Epithelial cell of proximal tubule (primary cell): ENCODE measurements around the gene NUDT2. TPM values are rescaled to one million over a fixed set of nuclear protein-coding genes. Genes with fewer than 3 reads are reported as not detected.
A peak's percentile ranks its signal among the peaks of the same experiment; 100 is the strongest.
"Not testable (repeated sequence)": the region's sequence is repeated elsewhere in the genome, so short reads cannot be mapped to it uniquely, and the experiment has no call there.

ENCODE experiments used
- DNase-seq: peaks from one replicate; pipeline ENCODE4 v3.0.0-alpha.2; 2011; ENCODE audit warnings: low read depth
- H3K4me3 ChIP-seq: 2 replicates; pipeline ENCODE4 v1.5.1; 2011; ENCODE audit warnings: low read depth, mild to moderate bottlenecking, low read length
- total RNA-seq: library from RNA; depleted of rRNA; stranded (reverse); fragments of >200 nt; gene quantifications from 2 replicates; pipeline ENCODE4 v1.2.3, GENCODE V29; 2015
- TF ChIP-seq, protein P1 (sequence below): conservative IDR thresholded peaks from 2 replicates; pipeline ENCODE4 v1.5.1; 2012; ENCODE audit warnings: low read depth, mild to moderate bottlenecking, low read length

NUDT2 gene
- total RNA-seq, result 16.3 and 31.1 TPM in 2 replicates

DNA sequence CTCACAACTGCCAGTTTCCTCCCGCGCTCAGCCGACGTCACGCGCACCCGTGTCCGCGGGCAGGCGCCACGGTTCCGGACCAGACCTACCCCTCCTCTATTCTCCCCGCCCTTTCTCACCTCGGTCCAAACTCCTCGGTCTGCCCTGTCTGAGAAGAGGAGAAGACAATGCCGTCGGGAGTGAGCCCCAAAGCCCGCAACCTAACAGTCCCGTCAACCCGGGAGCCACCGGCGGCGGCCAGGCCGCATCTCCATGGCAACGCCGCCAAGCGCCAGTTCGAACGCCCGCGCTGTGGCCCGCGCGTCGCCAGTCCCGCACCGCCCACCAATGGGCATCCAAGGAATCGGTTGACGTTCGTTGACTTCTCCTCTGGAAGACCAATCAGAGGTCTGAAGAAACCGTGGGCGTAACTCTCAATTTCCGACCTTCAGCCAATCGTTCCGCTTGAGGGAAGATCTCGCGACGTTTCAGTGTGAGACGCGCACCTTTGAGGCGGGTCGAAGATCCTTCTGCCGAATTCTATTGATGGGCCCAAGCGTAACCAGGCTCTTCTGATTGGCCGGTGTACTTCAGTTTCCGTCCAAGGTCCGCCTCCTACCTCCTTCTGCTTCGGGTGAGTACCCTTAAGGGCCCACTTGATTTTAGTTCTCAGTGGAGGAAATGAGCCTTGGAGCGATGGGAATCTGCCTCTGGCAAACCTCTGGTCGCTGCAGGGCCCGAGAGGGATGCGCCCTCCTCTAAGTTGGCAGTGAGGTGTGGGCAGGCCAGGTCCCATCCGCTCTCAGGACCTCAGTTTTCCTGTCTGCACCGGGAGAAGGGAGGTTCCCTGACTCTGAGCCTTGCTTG, at the start of gene NUDT2, which contains the start of gene KIF24:
Gene NUDT2, plus strand, starts transcription at position 583 of the 846 bp plus-strand sequence. CDS start 9,471 bp downstream, outside the sequence.
Gene KIF24, minus strand, starts transcription at position 282 of the 846 bp plus-strand sequence. CDS start 17,922 bp downstream, outside the sequence.
- TF ChIP-seq, protein P1, sequence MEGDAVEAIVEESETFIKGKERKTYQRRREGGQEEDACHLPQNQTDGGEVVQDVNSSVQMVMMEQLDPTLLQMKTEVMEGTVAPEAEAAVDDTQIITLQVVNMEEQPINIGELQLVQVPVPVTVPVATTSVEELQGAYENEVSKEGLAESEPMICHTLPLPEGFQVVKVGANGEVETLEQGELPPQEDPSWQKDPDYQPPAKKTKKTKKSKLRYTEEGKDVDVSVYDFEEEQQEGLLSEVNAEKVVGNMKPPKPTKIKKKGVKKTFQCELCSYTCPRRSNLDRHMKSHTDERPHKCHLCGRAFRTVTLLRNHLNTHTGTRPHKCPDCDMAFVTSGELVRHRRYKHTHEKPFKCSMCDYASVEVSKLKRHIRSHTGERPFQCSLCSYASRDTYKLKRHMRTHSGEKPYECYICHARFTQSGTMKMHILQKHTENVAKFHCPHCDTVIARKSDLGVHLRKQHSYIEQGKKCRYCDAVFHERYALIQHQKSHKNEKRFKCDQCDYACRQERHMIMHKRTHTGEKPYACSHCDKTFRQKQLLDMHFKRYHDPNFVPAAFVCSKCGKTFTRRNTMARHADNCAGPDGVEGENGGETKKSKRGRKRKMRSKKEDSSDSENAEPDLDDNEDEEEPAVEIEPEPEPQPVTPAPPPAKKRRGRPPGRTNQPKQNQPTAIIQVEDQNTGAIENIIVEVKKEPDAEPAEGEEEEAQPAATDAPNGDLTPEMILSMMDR, result no peak

DNA sequence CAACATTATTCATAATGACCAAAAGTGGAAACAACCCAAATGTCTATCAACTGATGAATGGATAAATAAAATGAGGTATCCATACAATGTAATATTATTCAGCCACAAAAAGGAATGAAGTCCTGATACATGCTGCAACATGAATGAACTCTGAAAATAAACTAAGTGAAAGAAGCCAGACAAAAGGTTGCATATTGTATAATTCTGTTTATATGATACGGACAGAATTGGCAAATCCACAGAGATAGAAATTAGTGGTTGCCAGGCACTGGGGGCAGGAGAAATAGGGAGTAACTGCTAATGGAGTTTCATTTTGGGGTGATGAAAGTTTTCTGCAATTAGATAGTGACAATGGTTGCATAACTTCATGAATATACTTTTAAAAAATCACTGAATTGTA, 47.3 kb upstream of the NUDT2 start:
- DNase-seq, result no peak
- H3K4me3 ChIP-seq, result no peak overlapping the region
- TF ChIP-seq, protein P1, result no peak

More for the DNA sequence above, at the start of gene NUDT2, which contains the start of gene KIF24:
- H3K4me3 ChIP-seq, result peak within 1 kb of the TSS; percentile 86
- peak; percentile 99 for DNase-seq

DNA sequence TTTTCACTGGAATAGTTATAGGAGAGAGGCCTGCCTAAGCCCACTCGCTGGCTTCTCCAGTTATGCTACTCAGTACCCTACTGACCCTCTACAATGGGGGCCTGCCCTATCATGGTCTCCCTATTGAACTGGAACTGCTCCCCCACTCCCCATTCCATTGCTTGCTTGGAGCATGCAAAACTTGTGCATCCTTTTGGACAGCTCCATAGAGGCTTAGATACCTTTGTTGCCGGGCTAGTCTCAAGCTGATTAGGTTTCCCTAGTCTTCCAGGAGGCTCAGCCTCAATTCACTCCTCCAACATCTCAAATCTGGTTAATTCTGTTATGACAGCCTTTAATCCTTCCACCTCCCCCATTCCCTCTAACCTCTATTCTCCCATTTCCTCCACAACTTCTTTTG, 40.2 kb upstream of the NUDT2 start:
- TF ChIP-seq, protein P1, result no peak
- no peak for DNase-seq
- no peak overlapping the region for H3K4me3 ChIP-seq

DNA sequence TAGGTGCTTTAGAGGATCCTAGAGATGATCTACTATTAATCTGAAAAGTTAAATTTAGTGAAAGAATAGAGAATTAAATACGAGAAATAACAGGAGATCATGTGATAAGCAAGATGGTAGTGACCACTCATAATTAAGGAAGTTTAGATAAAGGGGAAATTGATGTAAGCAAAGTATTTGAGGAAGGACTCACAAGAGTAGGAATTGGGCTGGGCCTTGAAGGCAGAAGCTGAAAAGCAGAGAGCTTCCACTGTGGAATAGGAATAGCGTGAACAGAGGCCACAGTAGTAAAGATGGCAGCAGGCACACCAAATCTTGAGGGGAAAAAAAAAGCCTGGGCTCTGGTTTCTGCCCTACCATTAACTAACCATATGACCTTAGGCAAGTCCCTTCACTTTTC, 38.3 kb upstream of the NUDT2 start:
- DNase-seq, result no peak
- no peak overlapping the region for H3K4me3 ChIP-seq
- TF ChIP-seq, protein P1, result no peak

DNA sequence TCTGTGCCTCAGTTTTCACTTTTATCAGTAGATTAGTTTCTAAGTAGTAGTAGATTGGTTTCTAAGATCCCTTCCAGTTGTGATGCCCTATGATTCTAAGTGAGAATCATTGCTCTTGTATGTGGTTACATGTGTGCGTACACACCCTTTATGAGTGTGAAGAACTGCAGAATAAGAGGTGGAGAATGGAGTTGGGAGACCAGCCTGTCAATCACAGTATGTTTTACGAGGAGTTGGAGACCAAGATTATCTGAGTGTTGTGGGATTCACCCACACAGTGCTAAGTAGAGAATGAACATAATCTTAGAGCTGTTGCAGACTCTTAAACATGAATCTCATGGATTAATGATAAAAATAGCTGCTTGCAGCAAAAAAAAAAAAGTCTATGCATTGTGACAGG, 37.9 kb upstream of the NUDT2 start:
- H3K4me3 ChIP-seq, result no peak overlapping the region
- DNase-seq, result no peak
- TF ChIP-seq, protein P1, result no peak

DNA sequence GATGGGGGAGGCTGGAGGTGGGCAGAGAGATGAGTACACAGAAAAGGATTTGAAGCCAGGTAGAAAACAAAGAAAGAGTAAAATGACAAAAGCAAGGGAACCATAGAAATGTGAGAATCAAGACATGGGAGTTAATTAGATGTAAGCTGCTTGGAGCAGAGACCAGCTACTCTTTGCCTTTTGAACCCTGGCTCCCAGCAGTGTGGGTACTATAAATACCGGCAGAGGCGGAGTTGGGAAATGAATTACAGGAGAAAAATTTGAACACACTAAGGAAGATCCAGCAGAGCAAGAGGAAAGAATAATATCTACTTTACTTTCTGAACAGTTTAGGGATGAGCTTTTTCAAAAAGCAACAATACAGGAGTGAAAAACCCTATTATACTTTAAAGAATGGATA, 36.8 kb upstream of the NUDT2 start:
- TF ChIP-seq, protein P1, result no peak
- no peak overlapping the region for H3K4me3 ChIP-seq
- no peak for DNase-seq

DNA sequence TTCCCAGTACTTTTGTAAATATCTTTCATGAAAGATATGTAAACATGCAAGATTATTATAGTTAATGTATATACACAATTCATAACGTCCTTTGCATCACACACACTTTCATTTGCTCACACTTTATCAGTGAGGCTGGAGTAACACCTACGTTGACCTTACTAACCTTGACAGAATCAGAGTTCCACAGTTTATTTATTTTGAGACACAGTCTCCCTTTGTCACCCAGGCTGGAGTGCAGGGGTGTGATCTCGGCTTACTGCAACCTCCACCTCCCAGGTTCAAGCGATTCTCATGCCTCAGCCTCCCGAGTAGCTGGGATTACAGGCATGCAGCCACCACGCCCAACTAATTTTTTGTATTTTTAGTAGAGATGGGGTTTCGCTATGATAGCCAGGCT, 28.3 kb upstream of the NUDT2 start:
- H3K4me3 ChIP-seq, DNase-seq: not testable (repeated sequence)

DNA sequence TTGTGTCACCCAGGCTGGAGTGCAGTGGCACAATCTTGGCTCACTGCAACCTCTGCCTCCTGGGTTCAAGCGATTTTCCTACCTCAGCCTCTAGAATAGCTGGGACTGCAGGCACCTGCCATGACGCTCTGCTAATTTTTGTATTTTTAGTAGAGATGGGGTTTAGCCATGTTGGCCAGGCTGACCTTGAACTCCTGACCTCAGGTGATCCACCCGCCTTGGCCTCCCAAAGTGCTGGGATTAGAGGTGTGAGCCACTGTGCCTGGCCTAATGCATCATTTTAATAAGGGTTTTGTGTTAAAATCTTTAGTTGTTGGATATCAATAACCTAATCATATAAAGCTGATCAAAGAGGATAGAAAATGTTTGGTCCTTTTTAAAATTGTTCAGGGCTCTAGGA, 21.1 kb upstream of the NUDT2 start:
- not testable (repeated sequence) for DNase-seq

More for the DNA sequence above, 21.1 kb upstream of the NUDT2 start:
- not testable (repeated sequence) for H3K4me3 ChIP-seq
